ENCODE results near the gene RAD17. TPM values are rescaled to one million over a fixed set of nuclear protein-coding genes. Genes with fewer than 3 reads are reported as not detected.
A peak's percentile ranks its signal among the peaks of the same experiment; 100 is the strongest.

The RAD17 gene, protein sequence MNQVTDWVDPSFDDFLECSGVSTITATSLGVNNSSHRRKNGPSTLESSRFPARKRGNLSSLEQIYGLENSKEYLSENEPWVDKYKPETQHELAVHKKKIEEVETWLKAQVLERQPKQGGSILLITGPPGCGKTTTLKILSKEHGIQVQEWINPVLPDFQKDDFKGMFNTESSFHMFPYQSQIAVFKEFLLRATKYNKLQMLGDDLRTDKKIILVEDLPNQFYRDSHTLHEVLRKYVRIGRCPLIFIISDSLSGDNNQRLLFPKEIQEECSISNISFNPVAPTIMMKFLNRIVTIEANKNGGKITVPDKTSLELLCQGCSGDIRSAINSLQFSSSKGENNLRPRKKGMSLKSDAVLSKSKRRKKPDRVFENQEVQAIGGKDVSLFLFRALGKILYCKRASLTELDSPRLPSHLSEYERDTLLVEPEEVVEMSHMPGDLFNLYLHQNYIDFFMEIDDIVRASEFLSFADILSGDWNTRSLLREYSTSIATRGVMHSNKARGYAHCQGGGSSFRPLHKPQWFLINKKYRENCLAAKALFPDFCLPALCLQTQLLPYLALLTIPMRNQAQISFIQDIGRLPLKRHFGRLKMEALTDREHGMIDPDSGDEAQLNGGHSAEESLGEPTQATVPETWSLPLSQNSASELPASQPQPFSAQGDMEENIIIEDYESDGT
- total RNA-seq (2021; fragmentation: NEBNext Ultra II Directional; extraction: Animal tissue kit (Norgen Biotek cat#: 25700)) (24.8 and 28.1 TPM in 2 replicates), polyA plus RNA-seq (2011; rRNA removed) (10.2 and 12.9 TPM in 2 replicates), polyA minus RNA-seq (2011; rRNA and poly(A)+ RNA removed) (27.5 and 38.2 TPM in 2 replicates)
- 14.7 TPM for polyA plus RNA-seq (2011; cell fraction: cytosol; rRNA removed)
- 38.6 TPM for polyA plus RNA-seq (2011; cell fraction: nucleus; rRNA removed)
- polyA plus RNA-seq (2012, experiment 1 of 2): 19.6 to 26.4 TPM (median 23.0 TPM) in 4 replicates
- polyA plus RNA-seq (2012, experiment 2 of 2): 1.2 TPM
- 23.3 TPM for polyA plus RNA-seq (2013, experiment 1 of 2)
- polyA plus RNA-seq (2013, experiment 2 of 2): 22.8 TPM
- 16.5 TPM for polyA minus RNA-seq (2011; cell fraction: cytosol; rRNA and poly(A)+ RNA removed)
- 73.3 TPM for polyA minus RNA-seq (2011; cell fraction: nucleus; rRNA and poly(A)+ RNA removed)
- long read RNA-seq, experiment 1, transcript RAD17-204 (18 exons, 2,943 nt): major isoform, 5 of 26 reads
- long read RNA-seq, experiment 1, partial matches to known transcripts: 16 of 26 reads
- long read RNA-seq, experiment 1, other reads (novel, unspliced or antisense): 4 of 26 reads
- long read RNA-seq, experiment 2, transcript RAD17-204 (18 exons, 2,943 nt): major isoform, 5 of 21 reads
- long read RNA-seq, experiment 2, partial matches to known transcripts: 12 of 21 reads
- long read RNA-seq, experiment 2, other reads (novel, unspliced or antisense): 3 of 21 reads

DNA sequence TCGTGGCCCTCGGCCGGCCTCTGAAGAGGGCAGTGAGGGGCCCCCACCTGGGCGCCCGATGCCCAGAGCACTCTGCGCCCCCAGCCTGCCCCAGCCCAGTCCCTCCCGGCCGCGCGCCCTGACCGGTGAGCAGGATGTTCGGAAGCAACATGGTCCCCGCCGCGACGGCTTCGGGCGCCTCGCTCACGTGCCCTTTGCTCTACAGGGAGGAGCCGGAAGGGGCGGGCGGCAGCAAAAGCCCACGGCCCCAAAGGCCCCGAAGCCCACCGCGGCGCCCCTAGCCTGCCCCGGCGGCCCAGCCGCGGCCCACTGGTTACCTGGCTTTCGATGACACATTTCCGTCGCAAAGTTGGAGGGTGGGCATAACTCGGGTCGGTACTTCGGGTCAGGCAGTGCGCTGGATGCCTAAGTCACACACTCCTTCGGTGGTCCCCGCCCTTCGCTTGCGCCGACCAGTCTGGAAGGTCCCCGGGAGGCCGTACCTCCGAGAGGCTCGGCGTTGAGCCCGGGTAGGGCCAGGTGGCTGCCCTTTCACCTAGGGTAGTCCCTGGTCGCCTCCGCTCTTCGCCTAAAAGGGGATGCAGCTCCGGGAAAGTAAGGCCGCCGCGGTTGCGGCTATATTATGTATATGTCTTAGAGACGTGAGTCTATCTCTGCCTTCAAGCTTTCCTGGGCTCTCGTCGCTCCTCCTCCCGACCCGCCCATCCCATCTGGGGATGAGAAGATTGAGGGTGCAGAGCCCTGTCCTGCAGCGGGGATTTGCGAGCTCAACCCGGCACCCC is at the start of gene RAD17, which contains the start of the genes AK6 and TAF9:
TSS of gene RAD17 (plus strand) at position 479 of the 782 bp plus-strand sequence. CDS start 2,391 bp downstream, outside the sequence.
TSS of gene AK6 (minus strand) at position 181 of the 782 bp plus-strand sequence. CDS start at position 151, 30 bp downstream.
TSS of gene TAF9 (minus strand) at position 181 of the 782 bp plus-strand sequence. CDS start 3,783 bp downstream, outside the sequence.
- Histone ChIP-seq H3K27ac (ENCODE audit: low read depth, low read length) (peak within 1 kb of the TSS; percentile 99), H3K27me3 (replicated peaks in 1 of 4; ENCODE audit: control insufficient read depth in 3 of 4, extremely low read depth in 1 of 4, insufficient read depth in 3 of 4, low read length in 3 of 4) (no peaks in the 10 kb centered on the region), H3K23ac (ENCODE audit: insufficient read length) (no peak within 1 kb of the TSS), H3K23me2 (ENCODE audit: low read depth, low read length) (no peaks in the 10 kb centered on the region; the same call in 1 of the 2 replicates), H3K4me3 (ENCODE audit: extremely low read depth in 1 of 4, insufficient read depth in 2 of 4, low read depth in 3 of 4, low read length in 4 of 4) (peak within 1 kb of the TSS; percentile 83 to 95 (median 88)), H4K20me1 (replicated peaks in 1 of 2; ENCODE audit: control insufficient read depth in 1 of 2, insufficient read depth in 2 of 2, low read length in 2 of 2) (peaks cover 0 to 2% of the 10 kb centered on the region in 2 experiments), H3K18ac (ENCODE audit: extremely low read depth, low read length) (peak within 1 kb of the TSS; percentile 68), H3K36me3 (ENCODE audit: control insufficient read depth in 2 of 4, insufficient read depth in 4 of 4, low read length in 3 of 4) (peaks cover 3 to 29% (median 13%) of the 10 kb centered on the region in 4 experiments; a peak in 7 of 8 replicates), H3K9me3 (ENCODE audit: insufficient read depth in 2 of 2, low read depth in 1 of 2, low read length in 1 of 2) (no peaks in the 10 kb centered on the region), H4K8ac (ENCODE audit: extremely low read depth, insufficient read depth, low read length) (peak within 1 kb of the TSS; percentile 100), H3K56ac (replicated peaks; ENCODE audit: insufficient read length, low read depth, low read length) (peak within 1 kb of the TSS; percentile 89), H4K91ac (replicated peaks; ENCODE audit: insufficient read length, low read length) (peak within 1 kb of the TSS; percentile 79), H3K4ac (replicated peaks; ENCODE audit: insufficient read length, low read depth, low read length) (no peak within 1 kb of the TSS), H3K79me2 (ENCODE audit: control insufficient read depth in 1 of 2, insufficient read depth in 2 of 2, low read length in 2 of 2) (peaks cover 16 to 67% of the 10 kb centered on the region in 2 experiments), H4K5ac (ENCODE audit: insufficient read length, low read depth, low read length) (peak within 1 kb of the TSS; percentile 99), H2AFZ (ENCODE audit: low read length) (peak within 1 kb of the TSS; percentile 76; the same call in 1 of the 2 replicates), H3K9ac (replicated peaks in 1 of 4; ENCODE audit: extremely low read depth in 1 of 4, low read depth in 3 of 4, low read length in 3 of 4) (peak within 1 kb of the TSS; percentile 95 to 98 (median 98)), H2BK12ac (ENCODE audit: low read depth, low read length) (peak within 1 kb of the TSS; percentile 60; the same call in 1 of the 2 replicates), H3K4me1 (replicated peaks in 1 of 4; ENCODE audit: control insufficient read depth in 3 of 4, insufficient read depth in 4 of 4, low read length in 3 of 4) (peaks cover 0 to 5% (median 0%) of the 10 kb centered on the region in 4 experiments; a peak in 1 of 7 replicates), H3K14ac (ENCODE audit: insufficient read length) (no peak within 1 kb of the TSS), H2BK5ac (ENCODE audit: low read depth, low read length) (peak within 1 kb of the TSS; percentile 95), H2BK15ac (ENCODE audit: low read length) (no peak within 1 kb of the TSS; the same call in 1 of the 2 replicates), H2AK5ac (ENCODE audit: low read depth, low read length) (no peak within 1 kb of the TSS), H2BK120ac (replicated peaks; ENCODE audit: low read depth, low read length) (peak within 1 kb of the TSS; percentile 79), H3K4me2 (ENCODE audit: insufficient read depth in 1 of 2, low read depth in 2 of 2, low read length in 2 of 2) (peak within 1 kb of the TSS; percentile 51 to 69), H3K79me1 (ENCODE audit: low read depth, low read length) (0 out of 2 replicates have a peak, but pooled peaks cover 2% of the 10 kb centered on the region), H2BK20ac (ENCODE audit: low read length) (no peak within 1 kb of the TSS)
- CTCF ChIA-PET (ENCODE audit: partially characterized antibody): interaction anchor here (1.3 kb wide), 1 partner anchor 104 kb away, joined by 3 read pairs; no protein-coding TSS in a partner anchor
- DNase-seq (ENCODE audit: low read depth in 1 of 2, low spot score in 2 of 2) (peak; percentile 81 to 95), FAIRE-seq (peak; percentile 19)
- 2% methylated on average over 63 of the region's 66 CpGs; no CpG with 5 or more reads in 1 of the 2 experiments for WGBS, 2 experiments (ENCODE audit: extremely low coverage in 1 of 2, insufficient coverage in 1 of 2, insufficient read length in 1 of 2, insufficient replicate concordance in 2 of 2, low coverage in 1 of 2, low lambda C conversion rate in 2 of 2, missing lambda C conversion rate in 1 of 2)
- POLR2A ChIA-PET (ENCODE audit: partially characterized antibody): interaction anchor here (0.7 to 1.3 kb wide), 8 partner anchors 30 to 276 kb away, joined by 3 to 5 read pairs (median 4); partner anchors contain the start of genes MARVELD2 and SLC30A5
- TF ChIP-seq SP2 (IDR thresholded peaks at IDR 0.05; ENCODE audit: low read length): no peak
- TF ChIP-seq GABPA (IDR thresholded peaks at IDR 0.05; ENCODE audit: borderline replicate concordance, insufficient read depth, low read length): no peak
- TF ChIP-seq KDM4A (IDR thresholded peaks at IDR 0.05; ENCODE audit: low read depth, low read length, severe bottlenecking): peak; percentile 86
- peak; percentile 69 for TF ChIP-seq TBP (IDR thresholded peaks at IDR 0.05; ENCODE audit: low read depth, low read length)
- no peak for TF ChIP-seq FOSL1 (IDR thresholded peaks at IDR 0.05; ENCODE audit: insufficient read depth, low read depth, low read length)
